ENCODE data around the gene TYROBP.
"Not testable (repeated sequence)": the region's sequence is repeated elsewhere in the genome, so short reads cannot be mapped to it uniquely, and the experiment has no call there.

Gene TYROBP

GRCh38 chr19:35908010-35908441 lies at the start of gene TYROBP:
TSS of gene TYROBP (minus strand) at chr19:35908295. CDS start at chr19:35908228, 67 bp downstream.
- no peak for DNase-seq (ENCODE audit: low read depth)

- DNase-seq (ENCODE audit: low read depth) = not testable (repeated sequence)
These were observed 49.3 kb upstream of the TYROBP start for GRCh38 chr19:35957411-35957810.

DNA sequence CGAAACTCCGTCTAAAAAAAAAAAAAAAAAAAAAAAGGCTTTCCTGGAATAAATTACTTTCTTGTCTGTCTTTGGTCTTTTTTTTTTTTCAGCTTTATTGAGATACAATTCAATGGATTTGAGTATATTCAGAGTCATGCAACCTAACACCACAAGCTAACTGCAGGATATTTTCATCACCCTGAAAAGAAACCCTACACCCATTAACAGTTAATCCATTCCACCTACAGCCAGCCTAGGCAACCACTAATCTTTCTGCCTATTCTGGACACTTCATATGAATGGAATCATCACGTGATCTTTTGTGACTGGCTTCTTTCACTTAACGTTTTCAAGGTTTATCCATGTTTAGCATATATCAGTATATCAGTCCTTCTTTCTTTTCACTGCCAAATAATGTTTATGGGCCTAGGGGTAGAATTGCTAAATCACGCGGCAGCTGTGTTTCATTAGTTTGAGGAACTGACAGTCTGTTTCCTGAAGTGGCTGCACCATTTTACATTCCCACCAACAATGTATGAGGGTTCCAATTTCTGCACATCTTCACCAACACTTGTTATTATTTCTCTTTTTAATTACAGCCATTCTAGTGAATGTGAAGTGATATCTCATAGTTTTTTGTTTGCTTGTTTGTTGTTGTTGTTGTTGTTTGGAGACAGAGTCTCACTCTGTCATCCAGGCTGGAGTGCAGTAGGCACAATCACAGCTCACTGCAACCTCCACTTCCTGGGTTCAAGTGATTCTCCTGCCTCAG lies 48.0 kb upstream of the TYROBP start:
- peak; percentile 53 for DNase-seq (ENCODE audit: low read depth)

DNA sequence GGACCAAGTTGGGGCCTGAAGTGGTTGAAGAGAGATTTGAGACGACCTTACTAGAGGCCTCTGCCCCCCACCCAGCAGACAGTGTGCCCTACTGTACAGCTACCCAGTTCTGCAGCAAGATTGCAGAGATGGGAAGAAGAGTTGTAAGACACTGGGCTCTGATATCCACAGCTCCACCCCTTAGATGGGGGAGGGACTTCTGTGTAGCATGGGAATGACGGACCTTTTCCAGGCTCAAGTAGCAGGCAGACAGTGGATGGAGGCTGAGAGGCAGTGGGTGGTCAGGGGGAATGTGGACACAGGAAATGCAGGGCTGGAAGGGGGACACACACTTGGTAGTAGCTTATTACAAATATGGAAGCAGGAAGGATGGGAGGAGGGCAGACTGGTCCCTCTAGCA lies 41.0 kb upstream of the TYROBP start:
- no peak for DNase-seq (ENCODE audit: low read depth)

DNA sequence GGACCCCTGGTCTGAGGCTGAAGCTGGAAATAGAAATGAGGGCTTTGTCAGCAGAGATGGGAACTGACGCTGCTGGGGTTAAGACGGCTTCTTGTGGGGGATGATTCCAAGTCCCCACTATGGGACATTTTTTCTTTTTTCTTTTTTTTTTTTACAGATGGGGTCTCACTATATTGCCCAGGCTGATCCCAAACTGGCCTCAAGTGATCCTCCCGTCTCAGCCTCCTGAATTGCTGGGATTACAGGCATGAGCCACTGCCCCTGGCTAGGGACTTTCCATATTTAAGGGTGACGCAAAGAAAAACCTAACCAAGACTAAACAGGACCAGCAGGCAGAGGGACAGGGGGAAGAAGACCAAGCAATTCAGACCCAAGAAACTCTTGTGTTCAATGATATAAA lies 38.1 kb upstream of the TYROBP start:
- no peak for DNase-seq (ENCODE audit: low read depth)

GRCh38 chr19:35945121-35945790 lies 37.2 kb upstream of the TYROBP start:
- no peak for DNase-seq (ENCODE audit: low read depth)

- no peak for DNase-seq (ENCODE audit: low read depth)
These were observed 36.5 kb upstream of the TYROBP start for GRCh38 chr19:35944556-35944955.

- DNase-seq (ENCODE audit: low read depth) = no peak
These were observed 35.5 kb upstream of the TYROBP start for GRCh38 chr19:35943321-35944301.

DNA sequence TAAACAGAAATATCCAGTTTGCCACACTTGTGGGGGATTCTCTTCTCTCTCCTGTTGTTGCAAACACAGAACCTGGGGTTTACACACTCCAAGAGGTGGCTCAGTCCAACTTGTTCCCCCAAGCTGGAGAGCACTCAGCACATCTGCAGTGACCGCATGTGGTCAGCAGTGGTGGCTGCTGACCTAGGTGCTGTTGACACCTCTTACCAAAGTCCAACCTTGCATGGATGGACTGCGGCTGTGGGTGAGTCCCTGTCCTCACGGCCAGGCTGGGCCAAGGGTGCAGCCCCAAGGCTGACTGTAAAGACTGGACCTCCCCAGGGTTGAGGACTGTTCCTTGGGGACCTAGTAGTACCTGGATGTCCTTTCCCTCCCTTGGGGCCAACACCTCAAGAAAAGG lies 34.1 kb upstream of the TYROBP start:
- DNase-seq (ENCODE audit: low read depth) = no peak

GRCh38 chr19:35940839-35941238 lies 32.7 kb upstream of the TYROBP start:
- DNase-seq (ENCODE audit: low read depth) = no peak

DNA sequence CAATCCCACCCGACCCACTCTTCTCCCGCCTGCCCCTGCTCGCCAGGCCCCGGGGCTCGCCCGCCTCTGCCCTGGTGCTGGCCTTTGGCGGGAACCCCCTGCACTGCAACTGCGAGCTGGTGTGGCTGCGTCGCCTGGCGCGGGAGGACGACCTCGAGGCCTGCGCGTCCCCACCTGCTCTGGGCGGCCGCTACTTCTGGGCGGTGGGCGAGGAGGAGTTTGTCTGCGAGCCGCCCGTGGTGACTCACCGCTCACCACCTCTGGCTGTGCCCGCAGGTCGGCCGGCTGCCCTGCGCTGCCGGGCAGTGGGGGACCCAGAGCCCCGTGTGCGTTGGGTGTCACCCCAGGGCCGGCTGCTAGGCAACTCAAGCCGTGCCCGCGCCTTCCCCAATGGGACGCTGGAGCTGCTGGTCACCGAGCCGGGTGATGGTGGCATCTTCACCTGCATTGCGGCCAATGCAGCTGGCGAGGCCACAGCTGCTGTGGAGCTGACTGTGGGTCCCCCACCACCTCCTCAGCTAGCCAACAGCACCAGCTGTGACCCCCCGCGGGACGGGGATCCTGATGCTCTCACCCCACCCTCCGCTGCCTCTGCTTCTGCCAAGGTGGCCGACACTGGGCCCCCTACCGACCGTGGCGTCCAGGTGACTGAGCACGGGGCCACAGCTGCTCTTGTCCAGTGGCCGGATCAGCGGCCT lies 32.1 kb upstream of the TYROBP start:
- DNase-seq (ENCODE audit: low read depth) = no peak

DNA sequence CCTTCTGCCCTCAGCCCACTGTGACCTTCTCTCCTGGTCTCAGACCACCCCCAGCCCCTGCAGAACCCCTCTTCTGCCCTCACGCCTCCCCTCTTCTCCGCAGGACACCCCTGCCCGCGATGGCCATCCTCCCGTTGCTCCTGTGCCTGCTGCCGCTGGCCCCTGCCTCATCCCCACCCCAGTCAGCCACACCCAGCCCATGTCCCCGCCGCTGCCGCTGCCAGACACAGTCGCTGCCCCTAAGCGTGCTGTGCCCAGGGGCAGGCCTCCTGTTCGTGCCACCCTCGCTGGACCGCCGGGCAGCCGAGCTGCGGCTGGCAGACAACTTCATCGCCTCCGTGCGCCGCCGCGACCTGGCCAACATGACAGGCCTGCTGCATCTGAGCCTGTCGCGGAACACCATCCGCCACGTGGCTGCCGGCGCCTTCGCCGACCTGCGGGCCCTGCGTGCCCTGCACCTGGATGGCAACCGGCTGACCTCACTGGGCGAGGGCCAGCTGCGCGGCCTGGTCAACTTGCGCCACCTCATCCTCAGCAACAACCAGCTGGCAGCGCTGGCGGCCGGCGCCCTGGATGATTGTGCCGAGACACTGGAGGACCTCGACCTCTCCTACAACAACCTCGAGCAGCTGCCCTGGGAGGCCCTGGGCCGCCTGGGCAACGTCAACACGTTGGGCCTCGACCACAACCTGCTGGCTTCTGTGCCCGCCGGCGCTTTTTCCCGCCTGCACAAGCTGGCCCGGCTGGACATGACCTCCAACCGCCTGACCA lies 31.4 kb upstream of the TYROBP start:
- DNase-seq (ENCODE audit: low read depth) = no peak

- no peak for DNase-seq (ENCODE audit: low read depth)
These were observed 30.5 kb upstream of the TYROBP start for GRCh38 chr19:35938282-35939224.

- no peak for DNase-seq (ENCODE audit: low read depth)
These were observed 29.5 kb upstream of the TYROBP start for GRCh38 chr19:35937345-35938281.

GRCh38 chr19:35936738-35937268 lies 28.7 kb upstream of the TYROBP start:
- DNase-seq (ENCODE audit: low read depth) = no peak

DNA sequence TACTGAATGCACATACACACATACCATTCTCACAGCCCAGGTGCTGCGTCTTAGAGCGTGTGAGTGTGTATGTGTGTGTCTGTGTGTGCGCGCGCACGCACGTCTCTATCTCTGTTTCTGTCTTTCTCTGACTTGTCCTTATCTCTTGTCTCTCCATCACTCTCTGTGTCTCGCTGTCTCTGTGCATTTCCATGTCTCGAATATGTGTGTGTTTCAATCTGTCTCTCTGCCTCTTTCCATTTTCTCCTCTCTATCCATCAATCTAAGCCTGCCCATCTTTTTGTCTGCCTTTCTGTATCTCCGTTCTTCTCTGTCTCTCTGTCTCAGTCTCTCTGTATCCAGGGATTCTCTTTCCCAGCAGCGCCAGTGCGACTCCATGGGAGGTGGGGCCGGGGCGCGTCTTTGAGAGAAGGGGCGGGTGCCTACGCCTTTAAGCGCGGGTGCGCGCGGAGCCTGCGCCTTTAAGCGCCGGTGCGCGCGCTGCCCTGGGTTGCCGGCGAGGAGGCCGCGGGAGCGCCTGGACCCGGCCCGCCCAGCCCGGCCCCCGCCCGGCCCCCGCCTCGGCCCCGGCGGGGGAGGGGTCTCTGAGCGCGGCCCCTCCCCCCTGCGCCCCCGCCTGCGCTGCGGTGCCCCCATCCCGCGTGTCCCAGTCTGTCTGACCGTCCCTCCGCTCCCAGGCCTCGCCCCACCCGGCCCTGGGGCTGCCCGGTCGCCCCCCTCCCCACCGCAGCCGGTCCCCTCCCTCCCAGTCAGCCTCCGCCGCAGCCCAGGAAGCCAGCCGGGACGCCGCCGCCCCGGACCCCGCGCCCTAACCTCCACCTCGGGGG lies 28.0 kb upstream of the TYROBP start, which contains the start of gene LRFN3:
LRFN3 (plus strand) TSS at position 464 of the 827 bp plus-strand sequence. CDS start 3,052 bp downstream, outside the sequence.
- DNase-seq (ENCODE audit: low read depth) = peak; percentile 75

GRCh38 chr19:35932291-35932936 lies 24.3 kb upstream of the TYROBP start:
- DNase-seq (ENCODE audit: low read depth) = no peak
